WTC11 (cell line): ENCODE measurements around the gene MYOM3.

Experiments used
- EMX1 ChIP-seq: fragments of 250-450 bp; sonication (Bioruptor Pico); IDR thresholded peaks from 2 replicates; pipeline ENCODE4 v1.8.0; 2021; ENCODE audit warnings: mild to moderate bottlenecking
- ETV6 ChIP-seq: sonication (generic); formaldehyde crosslinking; IDR thresholded peaks from 2 replicates; pipeline ENCODE4 v1.8.1; 2022; ENCODE audit warnings: mild to moderate bottlenecking, missing genetic modification reagents
- NFATC4 ChIP-seq: fragments of 250-450 bp; sonication (Bioruptor Pico); IDR thresholded peaks from 2 replicates; pipeline ENCODE4 v1.9.0; 2021; ENCODE audit warnings: mild to moderate bottlenecking
- NR2C2 ChIP-seq: sonication (generic); formaldehyde crosslinking; IDR thresholded peaks from 2 replicates; pipeline ENCODE4 v1.8.0; 2022; ENCODE audit warnings: mild to moderate bottlenecking, missing genetic modification reagents
- ZNF138 ChIP-seq: sonication (generic); formaldehyde crosslinking; conservative IDR thresholded peaks from 2 replicates; pipeline ENCODE4 v1.8.1; 2022; ENCODE audit warnings: mild to moderate bottlenecking, moderate library complexity, missing genetic modification reagents
- ZNF232 ChIP-seq: sonication (generic); formaldehyde crosslinking; IDR thresholded peaks from 2 replicates; pipeline ENCODE4 v1.8.0; 2022; ENCODE audit warnings: mild to moderate bottlenecking, missing genetic modification reagents
- TF ChIP-seq, protein P1 (sequence below): sonication (generic); formaldehyde crosslinking; IDR thresholded peaks from 2 replicates; pipeline ENCODE4 v1.8.1; 2022; ENCODE audit warnings: missing genetic modification reagents, borderline replicate concordance
- TF ChIP-seq, protein P2 (sequence below): fragments of 250-450 bp; sonication (Bioruptor Pico); conservative IDR thresholded peaks from 2 replicates; pipeline ENCODE4 v1.9.0; 2021; ENCODE audit warnings: mild to moderate bottlenecking
- TF ChIP-seq, protein P3 (sequence below): fragments of 200-600 bp; IDR thresholded peaks from 2 replicates; pipeline ENCODE4 v1.8.0; 2022; ENCODE audit warnings: antibody characterized with exemption
- TF ChIP-seq, protein P4 (sequence below): sonication (generic); formaldehyde crosslinking; conservative IDR thresholded peaks from 2 replicates; pipeline ENCODE4 v1.8.1; 2023; ENCODE audit warnings: mild to moderate bottlenecking, low read depth, missing genetic modification reagents, moderate library complexity
- TF ChIP-seq, protein P5 (sequence below): sonication (generic); formaldehyde crosslinking; IDR thresholded peaks from 2 replicates; pipeline ENCODE4 v1.8.1; 2023; ENCODE audit warnings: mild to moderate bottlenecking, missing genetic modification reagents, moderate library complexity
- TF ChIP-seq, protein P6 (sequence below): sonication (generic); formaldehyde crosslinking; conservative IDR thresholded peaks from 2 replicates; pipeline ENCODE4 v1.8.1; 2022; ENCODE audit warnings: mild to moderate bottlenecking, missing genetic modification reagents

DNA sequence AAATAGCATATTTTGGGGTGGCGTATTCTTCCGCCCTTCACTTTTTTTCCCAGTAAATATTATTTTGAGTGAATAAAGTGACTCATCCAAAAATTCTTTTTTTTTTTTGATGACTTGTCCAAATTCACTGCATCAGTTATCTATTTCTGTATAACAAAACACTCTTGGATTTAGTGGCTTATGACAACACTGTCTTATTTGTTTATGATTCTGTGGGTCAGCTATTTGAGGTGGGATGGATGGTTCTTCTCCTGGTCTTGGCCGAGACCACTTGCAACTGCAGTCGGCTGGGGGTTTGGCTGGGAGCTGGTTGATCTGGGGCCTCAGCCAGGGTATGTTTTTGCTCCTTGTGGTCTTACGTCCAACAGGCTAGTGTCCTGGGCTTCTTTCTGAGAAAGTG, 91.9 kb downstream of the MYOM3 start:
- TF ChIP-seq, protein P1, sequence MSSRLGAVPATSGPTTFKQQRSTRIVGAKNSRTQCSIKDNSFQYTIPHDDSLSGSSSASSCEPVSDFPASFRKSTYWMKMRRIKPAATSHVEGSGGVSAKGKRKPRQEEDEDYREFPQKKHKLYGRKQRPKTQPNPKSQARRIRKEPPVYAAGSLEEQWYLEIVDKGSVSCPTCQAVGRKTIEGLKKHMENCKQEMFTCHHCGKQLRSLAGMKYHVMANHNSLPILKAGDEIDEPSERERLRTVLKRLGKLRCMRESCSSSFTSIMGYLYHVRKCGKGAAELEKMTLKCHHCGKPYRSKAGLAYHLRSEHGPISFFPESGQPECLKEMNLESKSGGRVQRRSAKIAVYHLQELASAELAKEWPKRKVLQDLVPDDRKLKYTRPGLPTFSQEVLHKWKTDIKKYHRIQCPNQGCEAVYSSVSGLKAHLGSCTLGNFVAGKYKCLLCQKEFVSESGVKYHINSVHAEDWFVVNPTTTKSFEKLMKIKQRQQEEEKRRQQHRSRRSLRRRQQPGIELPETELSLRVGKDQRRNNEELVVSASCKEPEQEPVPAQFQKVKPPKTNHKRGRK (CRISPR knock-in tag) = no peak
- TF ChIP-seq, protein P2, sequence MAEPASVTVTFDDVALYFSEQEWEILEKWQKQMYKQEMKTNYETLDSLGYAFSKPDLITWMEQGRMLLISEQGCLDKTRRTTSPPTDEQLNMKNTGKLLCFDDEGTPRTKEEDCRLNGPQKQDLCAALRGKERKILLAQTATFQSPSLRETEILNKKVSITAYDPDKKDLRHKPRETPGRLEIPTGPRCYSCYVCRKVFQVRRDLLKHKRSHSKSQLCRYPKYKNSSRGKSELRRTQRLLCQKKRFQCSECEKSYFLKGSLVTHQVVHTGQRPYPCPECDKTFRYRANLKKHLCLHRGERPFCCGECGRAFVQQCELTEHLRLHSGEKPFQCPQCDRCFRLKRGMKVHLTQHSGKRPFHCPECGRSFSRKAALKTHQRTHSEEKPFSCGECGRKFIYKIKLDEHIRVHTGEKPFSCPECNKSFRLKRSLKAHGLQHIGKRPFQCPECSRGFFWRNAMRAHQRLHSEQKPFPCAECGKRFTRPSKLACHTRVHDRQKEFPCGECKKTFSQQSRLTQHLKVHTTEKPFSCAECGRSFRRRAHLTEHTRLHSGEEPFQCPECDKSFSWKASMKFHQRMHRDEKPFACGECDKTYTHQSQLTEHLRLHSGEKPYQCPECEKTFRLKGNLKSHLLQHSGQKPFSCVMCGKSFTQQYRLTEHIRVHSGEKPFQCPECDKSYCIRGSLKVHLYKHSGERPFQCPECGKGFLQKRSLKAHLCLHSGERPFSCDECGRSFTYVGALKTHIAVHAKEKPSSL (CRISPR knock-in tag) = no peak
- TF ChIP-seq, protein P3, sequence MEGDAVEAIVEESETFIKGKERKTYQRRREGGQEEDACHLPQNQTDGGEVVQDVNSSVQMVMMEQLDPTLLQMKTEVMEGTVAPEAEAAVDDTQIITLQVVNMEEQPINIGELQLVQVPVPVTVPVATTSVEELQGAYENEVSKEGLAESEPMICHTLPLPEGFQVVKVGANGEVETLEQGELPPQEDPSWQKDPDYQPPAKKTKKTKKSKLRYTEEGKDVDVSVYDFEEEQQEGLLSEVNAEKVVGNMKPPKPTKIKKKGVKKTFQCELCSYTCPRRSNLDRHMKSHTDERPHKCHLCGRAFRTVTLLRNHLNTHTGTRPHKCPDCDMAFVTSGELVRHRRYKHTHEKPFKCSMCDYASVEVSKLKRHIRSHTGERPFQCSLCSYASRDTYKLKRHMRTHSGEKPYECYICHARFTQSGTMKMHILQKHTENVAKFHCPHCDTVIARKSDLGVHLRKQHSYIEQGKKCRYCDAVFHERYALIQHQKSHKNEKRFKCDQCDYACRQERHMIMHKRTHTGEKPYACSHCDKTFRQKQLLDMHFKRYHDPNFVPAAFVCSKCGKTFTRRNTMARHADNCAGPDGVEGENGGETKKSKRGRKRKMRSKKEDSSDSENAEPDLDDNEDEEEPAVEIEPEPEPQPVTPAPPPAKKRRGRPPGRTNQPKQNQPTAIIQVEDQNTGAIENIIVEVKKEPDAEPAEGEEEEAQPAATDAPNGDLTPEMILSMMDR = no peak
- no peak for TF ChIP-seq ETV6
- TF ChIP-seq ZNF232 (CRISPR knock-in tag) = no peak
- TF ChIP-seq NR2C2 (CRISPR knock-in tag) = no peak
- TF ChIP-seq, protein P4, sequence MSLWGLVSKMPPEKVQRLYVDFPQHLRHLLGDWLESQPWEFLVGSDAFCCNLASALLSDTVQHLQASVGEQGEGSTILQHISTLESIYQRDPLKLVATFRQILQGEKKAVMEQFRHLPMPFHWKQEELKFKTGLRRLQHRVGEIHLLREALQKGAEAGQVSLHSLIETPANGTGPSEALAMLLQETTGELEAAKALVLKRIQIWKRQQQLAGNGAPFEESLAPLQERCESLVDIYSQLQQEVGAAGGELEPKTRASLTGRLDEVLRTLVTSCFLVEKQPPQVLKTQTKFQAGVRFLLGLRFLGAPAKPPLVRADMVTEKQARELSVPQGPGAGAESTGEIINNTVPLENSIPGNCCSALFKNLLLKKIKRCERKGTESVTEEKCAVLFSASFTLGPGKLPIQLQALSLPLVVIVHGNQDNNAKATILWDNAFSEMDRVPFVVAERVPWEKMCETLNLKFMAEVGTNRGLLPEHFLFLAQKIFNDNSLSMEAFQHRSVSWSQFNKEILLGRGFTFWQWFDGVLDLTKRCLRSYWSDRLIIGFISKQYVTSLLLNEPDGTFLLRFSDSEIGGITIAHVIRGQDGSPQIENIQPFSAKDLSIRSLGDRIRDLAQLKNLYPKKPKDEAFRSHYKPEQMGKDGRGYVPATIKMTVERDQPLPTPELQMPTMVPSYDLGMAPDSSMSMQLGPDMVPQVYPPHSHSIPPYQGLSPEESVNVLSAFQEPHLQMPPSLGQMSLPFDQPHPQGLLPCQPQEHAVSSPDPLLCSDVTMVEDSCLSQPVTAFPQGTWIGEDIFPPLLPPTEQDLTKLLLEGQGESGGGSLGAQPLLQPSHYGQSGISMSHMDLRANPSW (CRISPR knock-in tag) = no peak
- no peak for TF ChIP-seq EMX1 (CRISPR knock-in tag)
- TF ChIP-seq, protein P5, sequence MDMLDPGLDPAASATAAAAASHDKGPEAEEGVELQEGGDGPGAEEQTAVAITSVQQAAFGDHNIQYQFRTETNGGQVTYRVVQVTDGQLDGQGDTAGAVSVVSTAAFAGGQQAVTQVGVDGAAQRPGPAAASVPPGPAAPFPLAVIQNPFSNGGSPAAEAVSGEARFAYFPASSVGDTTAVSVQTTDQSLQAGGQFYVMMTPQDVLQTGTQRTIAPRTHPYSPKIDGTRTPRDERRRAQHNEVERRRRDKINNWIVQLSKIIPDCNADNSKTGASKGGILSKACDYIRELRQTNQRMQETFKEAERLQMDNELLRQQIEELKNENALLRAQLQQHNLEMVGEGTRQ = no peak
- TF ChIP-seq, protein P6, sequence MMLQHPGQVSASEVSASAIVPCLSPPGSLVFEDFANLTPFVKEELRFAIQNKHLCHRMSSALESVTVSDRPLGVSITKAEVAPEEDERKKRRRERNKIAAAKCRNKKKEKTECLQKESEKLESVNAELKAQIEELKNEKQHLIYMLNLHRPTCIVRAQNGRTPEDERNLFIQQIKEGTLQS = no peak
- TF ChIP-seq NFATC4 (CRISPR knock-in tag) = no peak
- TF ChIP-seq ZNF138 (CRISPR knock-in tag) = no peak
